Activated T-cell treated with anti-CD3 and anti-CD28 coated beads, Interleukin-2, amount 50 U/mL, for 4 hours (primary cell): ENCODE data around the gene C1QTNF6. TPM values are rescaled to one million over a fixed set of nuclear protein-coding genes. Genes with fewer than 3 reads are reported as not detected.

Source experiments
- ATAC-seq, 2 donors: fragments of 200-7000 bp; cut with Tn5 transposase; one replicate each; pipeline ENCODE4 v1.10.0; 2021
- DNase-seq: peaks from one replicate; pipeline ENCODE4 v3.0.0-alpha.2; 2020
- H3K27me3 Mint-ChIP-seq: one replicate; pipeline ENCODE4 v1.8.0; 2021; ENCODE audit warnings: low read depth, mixed read lengths
- H3K36me3 Mint-ChIP-seq: one replicate; pipeline ENCODE4 v1.8.0; 2022; ENCODE audit warnings: mixed read lengths; ENCODE audit not compliant: insufficient read depth
- H3K4me1 Mint-ChIP-seq: one replicate; pipeline ENCODE4 v1.8.0; 2021; ENCODE audit warnings: low read depth, mixed read lengths
- H3K4me3 Mint-ChIP-seq: one replicate; pipeline ENCODE4 v1.8.0; 2021; ENCODE audit warnings: mild to moderate bottlenecking, moderate library complexity, mixed read lengths
- H3K9me3 Mint-ChIP-seq: one replicate; pipeline ENCODE4 v1.8.0; 2021; ENCODE audit warnings: mixed read lengths
- total RNA-seq, 3 donors: library from RNA; stranded (reverse); gene quantifications; one replicate each; pipeline ENCODE4 v1.2.1, GENCODE V29; 2021

The C1QTNF6 gene
- total RNA-seq, 3 donors from 2014 or later: 0.96 to 2.4 (median 1.2) TPM

DNA sequence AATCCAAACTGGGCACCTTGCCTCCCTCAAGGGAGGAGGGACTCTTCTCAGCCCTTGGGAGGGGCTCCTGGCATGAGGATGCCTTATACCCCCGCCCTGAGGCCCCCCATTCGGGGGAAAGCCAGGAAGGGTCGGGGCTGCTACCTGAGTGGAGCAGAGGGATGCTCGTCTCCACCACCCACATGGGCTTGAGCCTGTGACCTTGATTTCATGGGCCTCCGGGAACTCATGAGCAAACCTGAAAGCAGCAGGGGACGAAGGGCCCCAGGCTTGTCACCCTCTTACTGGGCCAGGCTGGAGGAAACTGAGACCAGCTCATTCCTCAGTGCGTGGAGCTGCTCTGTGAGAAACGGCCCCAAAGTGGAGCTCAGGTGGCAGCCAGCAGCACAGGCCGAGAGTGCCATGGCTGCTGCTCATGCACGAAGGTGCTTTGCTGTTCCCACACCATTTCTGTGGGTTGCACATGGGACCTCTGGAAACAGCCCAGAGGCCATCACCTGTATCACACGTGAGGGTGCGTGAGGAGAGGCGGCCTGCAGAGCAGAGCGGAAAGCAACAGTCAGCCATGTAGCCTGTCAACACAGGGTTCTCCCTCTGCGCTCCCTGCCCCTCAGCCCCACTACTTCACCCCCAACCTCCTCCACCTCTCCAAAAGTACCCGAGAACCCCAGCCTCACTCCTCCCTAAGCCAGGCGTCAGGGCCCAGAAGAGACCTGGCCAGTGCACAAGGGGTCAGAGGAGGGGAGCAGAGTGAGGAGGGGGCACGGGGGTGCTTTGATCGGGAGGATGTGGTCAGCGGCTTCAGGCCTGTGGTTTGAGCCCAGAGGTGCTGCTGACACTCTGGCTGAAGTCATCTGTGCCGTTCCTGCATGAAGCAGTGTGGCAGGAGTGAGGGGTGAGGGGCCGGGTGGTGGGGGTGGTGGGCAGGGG is 24.2 kb downstream of the C1QTNF6 start:
- DNase-seq: no peak
- Mint-ChIP-seq H3K4me3 (peak overlapping the region; percentile 54), H3K27me3 (no peaks in the 10 kb centered on the region), H3K9me3 (no peaks in the 10 kb centered on the region), H3K36me3 (no peaks in the 10 kb centered on the region), H3K4me1 (peaks cover 89% of the 10 kb centered on the region)
- ATAC-seq: peak; percentile 49 to 51

DNA sequence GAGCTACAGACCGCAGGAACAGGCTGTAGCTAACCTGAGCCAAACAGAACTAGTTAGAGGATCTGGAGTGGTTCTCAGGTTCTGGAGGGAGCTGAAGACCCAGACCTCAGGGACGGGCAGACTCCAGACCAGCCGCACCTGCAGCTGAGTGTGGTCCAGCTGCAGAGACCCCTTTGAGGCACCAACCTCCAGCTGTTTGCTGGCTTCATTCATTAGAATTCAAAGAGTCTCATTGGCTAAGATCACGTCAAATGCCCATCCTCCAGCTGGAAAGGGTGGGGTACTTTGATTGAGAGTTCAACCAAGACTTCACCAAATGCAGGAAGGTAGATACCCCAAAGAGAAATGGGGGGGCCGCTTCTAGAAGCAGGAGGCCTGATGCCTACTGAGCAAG is 25.0 kb downstream of the C1QTNF6 start:
- H3K9me3 Mint-ChIP-seq: no peaks in the 10 kb centered on the region
- H3K36me3 Mint-ChIP-seq: no peaks in the 10 kb centered on the region
- DNase-seq: no peak
- H3K4me1 Mint-ChIP-seq: peaks cover 87% of the 10 kb centered on the region
- H3K27me3 Mint-ChIP-seq: no peaks in the 10 kb centered on the region
- peak overlapping the region; percentile 44 for H3K4me3 Mint-ChIP-seq
- no peak for ATAC-seq

DNA sequence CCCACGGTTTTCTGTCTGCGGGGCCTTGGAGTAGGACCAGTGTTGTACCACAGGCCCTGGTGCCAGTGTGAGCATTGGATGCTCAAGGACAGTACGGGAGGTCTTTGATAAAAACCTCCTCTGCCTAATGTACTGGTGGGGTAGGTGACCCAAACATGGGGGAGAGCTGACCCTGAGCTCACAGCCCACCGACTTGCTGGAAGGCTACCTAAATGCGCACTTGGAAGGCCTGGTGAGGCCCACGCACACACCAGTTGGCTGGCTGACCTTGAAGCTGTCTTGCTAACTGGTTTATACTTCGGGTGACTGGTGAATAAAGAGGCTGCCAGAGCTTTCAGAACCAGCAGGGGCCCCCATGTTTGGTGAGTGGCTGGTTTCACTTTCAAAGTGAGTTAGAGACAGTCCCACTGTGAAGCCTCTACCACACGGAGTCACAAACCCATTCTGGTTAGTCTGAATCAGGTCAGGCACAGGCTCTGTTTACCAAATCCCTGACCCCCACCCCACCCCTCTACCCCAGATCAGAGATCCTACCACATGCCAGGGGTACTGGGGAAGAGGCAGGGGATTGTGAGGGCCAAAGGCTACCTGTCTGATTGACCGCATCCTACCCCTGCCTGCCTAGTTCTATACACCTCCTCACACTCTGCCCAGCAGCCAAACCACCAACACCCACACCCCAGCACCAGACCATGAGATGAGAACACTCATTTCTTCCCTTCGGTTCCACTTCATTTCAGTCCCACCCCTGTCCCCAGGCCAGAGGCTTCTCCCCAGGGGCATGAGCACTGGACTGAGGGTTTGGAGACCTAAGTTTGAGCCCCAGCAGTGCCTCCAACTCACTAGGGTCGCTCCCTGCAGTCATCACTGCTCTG is 25.6 kb downstream of the C1QTNF6 start:
- Mint-ChIP-seq H3K27me3 (no peaks in the 10 kb centered on the region), H3K36me3 (no peaks in the 10 kb centered on the region), H3K9me3 (no peaks in the 10 kb centered on the region), H3K4me1 (peaks cover 87% of the 10 kb centered on the region), H3K4me3 (peak overlapping the region; percentile 44)
- ATAC-seq: peak; percentile 76 to 79
- DNase-seq: peak; percentile 61

DNA sequence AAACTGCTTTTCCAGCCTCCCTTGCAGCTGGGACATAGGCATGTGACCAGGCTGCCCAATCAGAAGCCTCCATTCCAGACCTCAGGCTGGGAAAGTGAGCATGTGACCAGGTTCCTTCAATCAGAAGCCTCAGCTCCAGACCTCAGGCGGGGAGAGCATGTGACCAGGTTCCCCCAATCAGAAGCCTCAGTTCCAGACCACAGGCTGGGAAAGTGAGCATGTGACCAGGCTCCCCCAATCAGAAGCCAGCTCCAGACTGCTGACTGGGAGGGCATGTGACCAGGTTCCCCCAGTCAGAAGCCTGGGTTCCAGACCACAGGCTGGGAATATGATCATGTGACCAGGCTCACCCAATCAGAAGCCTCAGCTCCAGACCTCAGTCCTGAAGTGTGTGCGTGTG is 26.6 kb downstream of the C1QTNF6 start:
- no peaks in the 10 kb centered on the region for H3K36me3 Mint-ChIP-seq
- no peak overlapping the region for H3K4me3 Mint-ChIP-seq
- DNase-seq (no peak), ATAC-seq (no peak)
- no peaks in the 10 kb centered on the region for H3K27me3 Mint-ChIP-seq
- peaks cover 82% of the 10 kb centered on the region for H3K4me1 Mint-ChIP-seq
- H3K9me3 Mint-ChIP-seq: no peaks in the 10 kb centered on the region

DNA sequence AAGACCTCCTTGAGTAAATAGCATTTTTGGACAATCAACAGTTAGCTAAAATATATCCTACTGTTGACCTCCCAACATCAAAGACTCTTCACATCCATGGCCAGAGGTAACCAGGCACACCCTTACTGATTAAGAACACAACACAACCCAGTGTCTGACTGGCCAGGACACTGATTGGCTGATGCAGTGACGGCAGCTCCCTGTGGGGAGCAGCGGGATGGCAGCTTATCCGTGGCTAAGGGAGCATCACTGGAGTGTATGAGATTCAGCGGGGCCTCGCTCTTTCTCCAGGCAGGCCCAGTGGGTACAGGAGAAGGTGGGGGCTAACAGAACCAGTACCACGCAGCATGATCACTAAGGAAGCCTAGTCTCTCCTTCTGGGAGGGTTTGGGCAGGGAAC is 28.0 kb downstream of the C1QTNF6 start:
- ATAC-seq (no peak), DNase-seq (no peak)
- Mint-ChIP-seq H3K27me3 (no peaks in the 10 kb centered on the region), H3K4me1 (peaks cover 81% of the 10 kb centered on the region), H3K9me3 (no peaks in the 10 kb centered on the region), H3K36me3 (no peaks in the 10 kb centered on the region), H3K4me3 (no peak overlapping the region)

DNA sequence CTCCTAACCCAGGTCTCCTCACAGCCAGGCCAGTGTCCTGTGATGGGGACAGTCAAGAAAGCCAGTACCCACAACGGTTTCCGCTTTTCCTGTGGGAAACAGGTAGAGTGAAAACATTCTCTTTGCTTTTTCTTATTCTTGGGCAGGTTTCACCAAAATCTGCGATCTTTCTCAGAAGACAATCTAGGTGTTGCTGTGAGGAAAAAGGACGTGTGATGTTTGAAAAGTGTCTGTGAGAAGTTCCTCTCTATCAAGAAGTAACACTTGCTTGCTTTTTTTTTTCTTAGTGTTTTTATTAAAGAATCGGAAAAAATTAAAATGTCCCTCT is 29.1 kb downstream of the C1QTNF6 start:
- Mint-ChIP-seq H3K36me3 (no peaks in the 10 kb centered on the region), H3K9me3 (no peaks in the 10 kb centered on the region), H3K27me3 (no peaks in the 10 kb centered on the region), H3K4me1 (peaks cover 74% of the 10 kb centered on the region), H3K4me3 (no peak overlapping the region)
- DNase-seq (no peak), ATAC-seq (no peak)

DNA sequence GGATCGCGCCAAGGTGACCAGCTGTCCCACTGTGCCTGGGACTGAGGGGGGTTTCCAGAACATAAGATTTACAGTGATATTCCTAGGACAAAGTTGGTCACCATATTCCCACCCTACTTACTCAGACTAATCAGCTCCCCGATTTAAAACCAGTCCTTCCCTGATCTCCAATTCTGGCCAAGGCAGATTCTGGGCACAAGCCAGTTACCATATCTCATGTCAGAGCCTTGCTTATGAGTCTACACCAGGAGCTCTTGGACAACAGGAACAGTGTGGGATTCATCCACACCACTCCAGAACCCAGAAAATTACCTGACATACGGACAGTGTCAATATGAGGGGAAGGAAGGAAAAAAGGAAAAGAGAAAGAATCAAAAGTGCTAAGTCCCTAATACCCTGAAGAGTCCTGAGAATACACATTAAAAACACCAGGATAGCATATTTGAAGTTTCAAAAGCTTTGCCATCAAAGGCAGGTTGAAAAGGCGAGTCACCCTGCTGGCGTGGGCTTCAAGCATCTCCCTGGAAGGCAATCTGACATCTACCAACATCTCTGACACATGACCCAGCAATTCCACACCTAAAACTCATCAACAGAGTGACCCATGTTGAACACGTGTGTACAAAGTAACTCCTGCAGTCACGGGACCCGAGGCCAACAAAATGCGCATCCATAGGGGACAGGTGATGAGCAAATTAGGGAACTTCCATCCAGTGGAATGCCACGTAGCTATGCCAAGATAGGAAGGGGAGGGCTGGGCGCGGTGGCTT is 30.3 kb downstream of the C1QTNF6 start:
- Mint-ChIP-seq H3K36me3 (no peaks in the 10 kb centered on the region), H3K9me3 (no peaks in the 10 kb centered on the region), H3K4me1 (peaks cover 62% of the 10 kb centered on the region), H3K27me3 (no peaks in the 10 kb centered on the region), H3K4me3 (no peak overlapping the region)
- ATAC-seq (no peak), DNase-seq (no peak)

DNA sequence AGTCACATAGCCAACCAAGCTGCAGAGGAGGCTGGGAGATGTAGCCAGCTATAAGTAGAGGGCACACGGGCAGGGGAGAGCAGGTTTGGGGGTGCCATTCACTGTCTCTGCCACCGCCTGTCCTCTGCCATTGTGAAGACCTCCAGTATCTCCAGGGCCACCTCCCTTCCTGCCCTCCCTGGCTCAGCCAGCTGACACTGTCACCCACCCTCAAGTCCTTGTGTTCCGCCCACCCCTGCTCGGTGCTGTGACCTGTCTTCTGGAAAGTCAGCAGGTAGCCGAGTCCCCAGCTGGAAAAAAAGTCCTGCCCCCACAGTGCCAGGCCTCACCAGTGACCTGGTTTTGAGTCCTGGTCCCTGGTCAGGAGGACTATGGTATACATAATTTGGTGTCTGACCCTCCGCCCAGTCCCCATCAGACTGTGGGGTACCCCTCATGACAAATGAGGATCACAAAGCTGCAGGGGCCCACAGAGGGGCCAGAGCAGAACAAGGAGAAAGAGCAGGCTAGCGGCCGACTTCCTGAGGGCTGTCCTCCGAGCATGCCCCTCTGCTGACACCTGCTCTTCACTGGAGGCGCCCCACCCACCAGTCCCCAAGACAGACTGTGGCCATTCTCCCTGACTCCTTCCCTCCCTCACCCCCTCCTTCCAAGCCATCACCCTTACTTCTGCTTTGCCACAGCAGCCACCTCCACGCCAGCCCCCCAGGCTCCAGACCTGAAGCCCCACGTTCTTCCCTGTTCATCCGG is 31.2 kb downstream of the C1QTNF6 start:
- no peak overlapping the region for H3K4me3 Mint-ChIP-seq
- H3K4me1 Mint-ChIP-seq: peaks cover 54% of the 10 kb centered on the region

DNA sequence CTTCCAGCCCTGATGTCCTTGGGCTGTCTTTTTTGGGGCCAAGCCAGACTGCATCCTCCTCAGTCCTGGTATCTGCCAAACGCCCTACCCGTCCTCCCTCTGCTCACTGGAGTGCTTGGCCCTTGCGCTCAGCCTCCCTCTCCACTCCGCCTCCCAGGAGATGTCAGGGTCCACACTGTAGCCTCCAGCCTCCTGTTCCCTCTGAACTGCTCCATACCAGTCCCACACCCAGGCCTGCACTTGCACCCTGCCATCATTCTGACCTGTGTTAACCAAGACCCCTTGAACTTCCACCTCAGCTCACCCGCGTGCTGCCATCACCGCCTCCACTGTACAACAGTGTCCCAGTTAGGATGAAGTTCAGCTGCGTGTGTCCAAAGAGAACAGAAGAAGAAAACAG is 32.1 kb downstream of the C1QTNF6 start:
- DNase-seq (no peak), ATAC-seq (no peak)
- Mint-ChIP-seq H3K4me3 (no peak overlapping the region), H3K27me3 (no peaks in the 10 kb centered on the region), H3K36me3 (no peaks in the 10 kb centered on the region), H3K4me1 (peaks cover 53% of the 10 kb centered on the region), H3K9me3 (peaks cover 1% of the 10 kb centered on the region)

More for the DNA sequence above, 31.2 kb downstream of the C1QTNF6 start:
- Mint-ChIP-seq H3K9me3 (no peaks in the 10 kb centered on the region), H3K27me3 (no peaks in the 10 kb centered on the region), H3K36me3 (no peaks in the 10 kb centered on the region)
- DNase-seq (no peak), ATAC-seq (no peak)

DNA sequence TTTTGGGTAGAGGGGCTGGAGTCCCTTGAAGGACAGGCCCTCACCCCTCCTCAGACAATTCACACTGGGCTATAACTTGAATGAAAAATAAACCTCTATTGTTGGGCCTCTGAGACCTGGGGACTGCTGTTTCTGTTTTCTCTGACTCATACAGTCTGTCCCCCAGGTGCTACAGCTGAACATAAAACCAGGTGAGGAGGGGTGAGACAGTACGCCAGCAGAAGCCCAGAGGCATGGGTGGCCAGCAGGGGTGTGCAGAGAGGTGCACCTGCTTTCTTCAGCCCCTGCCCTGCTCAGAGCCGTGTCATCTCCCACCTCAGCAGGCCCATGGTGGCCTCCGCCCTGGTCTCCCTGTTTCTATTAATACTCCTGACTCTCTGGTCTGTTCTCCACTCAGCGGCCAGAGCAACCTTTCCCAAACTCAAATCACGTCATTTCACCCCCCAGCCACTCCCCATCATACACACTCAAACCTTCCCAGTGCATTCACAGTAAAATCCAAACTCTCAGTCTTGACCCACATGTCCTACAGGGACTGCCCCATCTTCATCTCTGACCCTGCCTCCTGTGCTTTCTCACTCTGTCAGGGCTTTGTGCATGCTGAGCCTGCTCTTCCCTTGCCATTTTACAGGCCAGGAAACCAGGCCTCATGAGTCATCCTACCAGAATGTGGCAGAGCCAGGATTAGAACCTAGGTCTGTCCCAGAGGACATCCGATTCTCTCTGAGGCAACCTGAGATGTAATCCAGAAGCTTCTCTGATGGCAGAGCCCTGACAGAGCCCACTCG is 32.9 kb downstream of the C1QTNF6 start:
- Mint-ChIP-seq H3K4me3 (no peak overlapping the region), H3K4me1 (peaks cover 59% of the 10 kb centered on the region), H3K27me3 (no peaks in the 10 kb centered on the region), H3K36me3 (no peaks in the 10 kb centered on the region), H3K9me3 (peaks cover 6% of the 10 kb centered on the region)
- peak; percentile 33 to 39 for ATAC-seq
- DNase-seq: no peak

DNA sequence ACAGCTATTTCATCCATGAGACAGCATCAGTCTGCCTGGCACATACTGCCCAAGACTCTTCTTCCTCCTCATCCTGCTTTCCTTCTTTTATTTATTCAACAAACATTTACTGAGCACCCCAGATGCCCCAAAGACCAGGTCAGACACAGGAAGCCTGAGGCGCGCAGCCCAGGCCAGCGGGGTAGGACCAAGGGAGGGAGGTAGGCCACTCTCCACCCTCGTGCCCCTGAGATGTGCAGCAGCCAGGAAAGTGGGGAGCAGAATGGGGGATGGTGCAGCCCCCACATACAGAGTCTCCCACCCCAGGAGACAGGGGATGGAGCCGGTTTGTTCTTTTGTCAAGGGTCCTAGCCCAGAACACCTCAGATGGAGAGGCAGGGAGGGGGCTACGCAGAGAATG is 34.1 kb downstream of the C1QTNF6 start:
- H3K27me3 Mint-ChIP-seq: no peaks in the 10 kb centered on the region
- ATAC-seq (no peak), DNase-seq (no peak)
- no peak overlapping the region for H3K4me3 Mint-ChIP-seq
- peaks cover 6% of the 10 kb centered on the region for H3K9me3 Mint-ChIP-seq
- H3K4me1 Mint-ChIP-seq: peaks cover 51% of the 10 kb centered on the region
- no peaks in the 10 kb centered on the region for H3K36me3 Mint-ChIP-seq

DNA sequence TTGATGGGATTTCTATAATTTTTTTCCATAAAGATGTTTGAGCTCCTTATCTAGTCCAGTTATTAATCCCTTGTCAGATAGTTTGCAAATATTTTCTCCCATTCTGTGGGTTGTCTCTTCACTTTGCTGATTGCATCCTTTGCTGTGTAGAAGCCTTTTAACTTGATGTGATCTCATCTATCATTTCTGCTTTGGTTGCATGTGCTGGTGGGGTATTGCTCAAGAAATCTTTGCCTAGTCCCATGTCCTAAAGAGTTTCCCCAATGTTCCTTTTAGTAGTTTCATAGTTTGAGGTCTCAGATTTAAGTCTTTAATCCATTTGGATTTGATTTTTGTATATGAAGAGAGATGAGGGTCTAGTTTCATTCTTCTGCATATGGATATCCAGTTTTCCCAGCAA is 36.6 kb downstream of the C1QTNF6 start:
- H3K27me3 Mint-ChIP-seq: no peaks in the 10 kb centered on the region
- DNase-seq (no peak), ATAC-seq (no peak)
- peaks cover 2% of the 10 kb centered on the region for H3K36me3 Mint-ChIP-seq
- H3K9me3 Mint-ChIP-seq: peaks cover 6% of the 10 kb centered on the region
- H3K4me1 Mint-ChIP-seq: peaks cover 54% of the 10 kb centered on the region
- no peak overlapping the region for H3K4me3 Mint-ChIP-seq

DNA sequence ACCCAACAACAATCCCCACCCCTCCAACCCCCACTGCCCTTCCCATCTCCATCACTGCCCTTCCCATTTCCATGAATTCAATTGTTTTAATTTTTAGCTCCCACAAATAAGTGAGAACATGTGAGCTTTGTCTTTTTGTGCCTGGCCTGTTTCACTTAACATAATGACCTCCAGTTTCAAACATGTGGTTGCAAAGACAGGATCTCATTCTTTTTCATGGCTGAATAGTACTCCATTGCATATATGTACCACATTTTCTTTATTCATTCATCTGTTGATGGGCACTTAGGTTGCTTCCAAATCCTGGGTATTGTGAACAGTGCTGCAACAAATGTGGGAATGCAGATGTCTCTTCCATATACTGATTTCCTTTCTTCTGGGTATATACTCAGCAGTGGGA is 37.3 kb downstream of the C1QTNF6 start:
- Mint-ChIP-seq H3K36me3 (peaks cover 9% of the 10 kb centered on the region), H3K4me3 (no peak overlapping the region), H3K27me3 (no peaks in the 10 kb centered on the region), H3K9me3 (peaks cover 6% of the 10 kb centered on the region), H3K4me1 (peaks cover 54% of the 10 kb centered on the region)
- no peak for DNase-seq
- ATAC-seq: no peak
